KMS-11 (cell line): ENCODE data around the gene FBXO11.
"Not testable (repeated sequence)": the region's sequence is repeated elsewhere in the genome, so short reads cannot be mapped to it uniquely, and the experiment has no call there.

Experiments
- H2AFZ ChIP-seq: fragments of 200-600 bp; sonication (generic); 2 replicates; pipeline ENCODE4 v1.6.1; 2016; ENCODE audit warnings: antibody characterized with exemption, mixed run types, low read depth
- H3K27ac ChIP-seq: fragments of 200-600 bp; sonication (generic); 2 replicates; pipeline ENCODE4 v1.6.1; 2016; ENCODE audit warnings: mild to moderate bottlenecking, mixed run types
- H3K27me3 ChIP-seq: fragments of 200-600 bp; sonication (generic); 2 replicates; pipeline ENCODE4 v1.6.1; 2017; ENCODE audit warnings: mild to moderate bottlenecking, low read depth, mixed run types, moderate library complexity; ENCODE audit not compliant: insufficient read depth
- H3K36me3 ChIP-seq: fragments of 200-600 bp; sonication (generic); 2 replicates; pipeline ENCODE4 v1.6.1; 2017; ENCODE audit warnings: mild to moderate bottlenecking, mixed run types; ENCODE audit not compliant: insufficient read depth
- H3K4me1 ChIP-seq: fragments of 200-600 bp; sonication (generic); 2 replicates; pipeline ENCODE4 v1.6.1; 2016; ENCODE audit warnings: mild to moderate bottlenecking, low read depth, mixed run types; ENCODE audit not compliant: poor library complexity, severe bottlenecking
- H3K4me2 ChIP-seq: fragments of 200-600 bp; sonication (generic); 2 replicates; pipeline ENCODE4 v1.7.0; 2016; ENCODE audit warnings: mild to moderate bottlenecking, mixed run types
- H3K4me3 ChIP-seq: fragments of 200-600 bp; sonication (generic); IDR thresholded peaks from 2 replicates; pipeline ENCODE4 v1.6.1; 2017; ENCODE audit warnings: low read depth, low read length, mixed read lengths; ENCODE audit not compliant: insufficient read depth
- H3K79me2 ChIP-seq: fragments of 200-600 bp; sonication (generic); 2 replicates; pipeline ENCODE4 v1.6.1; 2016; ENCODE audit warnings: low read depth, mixed run types; ENCODE audit not compliant: insufficient read depth
- H3K9ac ChIP-seq: fragments of 200-600 bp; sonication (generic); 2 replicates; pipeline ENCODE4 v1.6.1; 2016; ENCODE audit warnings: mild to moderate bottlenecking, mixed run types
- H4K20me1 ChIP-seq: fragments of 200-600 bp; sonication (generic); 2 replicates; pipeline ENCODE4 v1.6.1; 2016; ENCODE audit warnings: mild to moderate bottlenecking, mixed run types; ENCODE audit not compliant: insufficient read depth
- TF ChIP-seq, protein P1 (sequence below): fragments of 200-600 bp; sonication (generic); conservative IDR thresholded peaks from 2 replicates; pipeline ENCODE4 v1.6.1; 2017; ENCODE audit warnings: low read depth, mild to moderate bottlenecking, antibody characterized with exemption, low read length, moderate library complexity, mixed read lengths

Gene FBXO11

DNA sequence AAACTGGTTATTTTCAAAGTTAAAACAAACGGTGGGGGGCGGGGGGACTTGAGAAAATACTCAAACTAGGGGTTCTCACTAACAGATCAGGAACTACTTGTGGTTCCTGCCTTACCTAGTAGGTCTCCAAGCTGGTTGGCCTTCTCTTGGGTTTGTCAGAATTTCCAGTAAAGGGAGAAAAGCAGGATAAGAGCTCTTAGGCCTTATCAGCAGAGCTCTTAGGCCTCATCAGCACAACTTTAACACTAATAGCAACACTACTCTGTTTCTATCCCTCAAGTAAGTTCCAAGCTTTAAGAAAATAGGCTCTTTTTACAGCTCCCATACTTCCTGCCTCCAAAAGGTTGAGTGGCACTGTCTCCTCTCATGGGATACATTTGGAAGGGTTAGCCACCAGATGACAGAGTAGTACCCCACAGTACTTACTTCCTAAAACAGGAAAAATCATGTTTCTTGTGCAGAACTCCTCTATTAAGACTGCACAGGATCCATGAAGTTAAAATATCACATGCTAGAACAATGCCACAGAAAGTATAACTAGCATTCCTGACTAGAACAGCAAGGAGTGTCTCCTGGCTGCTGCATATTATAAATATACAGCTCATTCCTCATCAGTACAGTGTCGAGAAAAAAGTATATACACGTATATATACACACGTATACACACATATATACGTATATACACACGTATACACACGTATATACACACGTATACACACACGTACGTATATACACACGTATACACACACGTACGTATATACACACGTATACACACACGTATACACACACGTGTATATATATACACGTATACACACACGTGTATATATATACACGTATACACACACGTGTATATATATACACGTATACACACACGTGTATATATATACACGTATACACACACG is 6.1 kb downstream of the FBXO11 start:
- Histone ChIP-seq H3K9ac (no peak overlapping the region), H3K4me3 (no peak overlapping the region), H3K79me2 (peaks cover 99% of the 10 kb centered on the region), H3K27ac (no peak overlapping the region), H4K20me1 (peaks cover 43% of the 10 kb centered on the region), H3K27me3 (no peaks in the 10 kb centered on the region), H3K4me1 (peaks cover 46% of the 10 kb centered on the region), H2AFZ (no peak overlapping the region), H3K36me3 (no peaks in the 10 kb centered on the region), H3K4me2 (no peak overlapping the region)
- TF ChIP-seq, protein P1, sequence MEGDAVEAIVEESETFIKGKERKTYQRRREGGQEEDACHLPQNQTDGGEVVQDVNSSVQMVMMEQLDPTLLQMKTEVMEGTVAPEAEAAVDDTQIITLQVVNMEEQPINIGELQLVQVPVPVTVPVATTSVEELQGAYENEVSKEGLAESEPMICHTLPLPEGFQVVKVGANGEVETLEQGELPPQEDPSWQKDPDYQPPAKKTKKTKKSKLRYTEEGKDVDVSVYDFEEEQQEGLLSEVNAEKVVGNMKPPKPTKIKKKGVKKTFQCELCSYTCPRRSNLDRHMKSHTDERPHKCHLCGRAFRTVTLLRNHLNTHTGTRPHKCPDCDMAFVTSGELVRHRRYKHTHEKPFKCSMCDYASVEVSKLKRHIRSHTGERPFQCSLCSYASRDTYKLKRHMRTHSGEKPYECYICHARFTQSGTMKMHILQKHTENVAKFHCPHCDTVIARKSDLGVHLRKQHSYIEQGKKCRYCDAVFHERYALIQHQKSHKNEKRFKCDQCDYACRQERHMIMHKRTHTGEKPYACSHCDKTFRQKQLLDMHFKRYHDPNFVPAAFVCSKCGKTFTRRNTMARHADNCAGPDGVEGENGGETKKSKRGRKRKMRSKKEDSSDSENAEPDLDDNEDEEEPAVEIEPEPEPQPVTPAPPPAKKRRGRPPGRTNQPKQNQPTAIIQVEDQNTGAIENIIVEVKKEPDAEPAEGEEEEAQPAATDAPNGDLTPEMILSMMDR, result no peak

DNA sequence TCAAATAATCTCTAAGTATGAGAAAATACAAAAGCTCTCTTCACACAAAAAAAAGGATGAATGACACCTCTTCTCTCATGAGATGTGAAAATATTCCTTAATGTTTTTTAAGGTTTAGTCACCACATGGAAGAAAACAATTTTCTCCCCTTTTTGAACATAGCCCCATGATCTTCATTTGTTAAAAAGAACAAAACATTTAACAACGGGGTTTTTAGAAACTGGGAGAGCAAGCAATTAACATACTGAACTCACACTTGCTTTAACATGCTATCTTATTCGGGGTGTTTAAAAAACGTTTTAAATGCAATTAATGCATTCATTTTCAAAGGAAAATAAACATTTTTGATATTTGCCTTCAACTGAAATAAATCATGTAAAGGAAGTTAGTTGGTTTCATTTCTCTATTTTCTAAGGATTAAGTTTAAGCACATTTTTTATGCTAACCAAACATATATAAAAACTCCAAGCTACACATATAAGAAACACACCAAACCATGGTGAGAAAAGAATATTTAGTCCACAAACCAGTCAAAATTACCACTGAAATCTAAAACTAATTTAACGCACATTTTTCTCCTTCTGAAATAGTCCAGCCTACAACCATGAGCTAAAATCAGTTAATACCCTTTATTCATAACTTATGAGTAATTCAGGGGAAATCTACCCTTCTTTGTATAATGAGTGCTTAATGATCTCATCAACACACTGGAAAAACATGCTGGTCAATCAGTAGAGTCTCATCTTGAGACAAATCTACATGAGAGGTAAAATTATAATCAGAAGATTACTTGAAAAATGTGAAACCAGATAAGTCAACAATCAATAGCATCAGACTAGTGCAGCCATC is 8.2 kb downstream of the FBXO11 start:
- TF ChIP-seq, protein P1, result no peak
- Histone ChIP-seq H4K20me1 (peaks cover 55% of the 10 kb centered on the region), H3K27ac (no peak overlapping the region), H2AFZ (no peak overlapping the region), H3K4me2 (no peak overlapping the region), H3K4me3 (no peak overlapping the region), H3K79me2 (peaks cover 99% of the 10 kb centered on the region), H3K27me3 (no peaks in the 10 kb centered on the region), H3K4me1 (peaks cover 59% of the 10 kb centered on the region), H3K9ac (no peak overlapping the region), H3K36me3 (no peaks in the 10 kb centered on the region)

DNA sequence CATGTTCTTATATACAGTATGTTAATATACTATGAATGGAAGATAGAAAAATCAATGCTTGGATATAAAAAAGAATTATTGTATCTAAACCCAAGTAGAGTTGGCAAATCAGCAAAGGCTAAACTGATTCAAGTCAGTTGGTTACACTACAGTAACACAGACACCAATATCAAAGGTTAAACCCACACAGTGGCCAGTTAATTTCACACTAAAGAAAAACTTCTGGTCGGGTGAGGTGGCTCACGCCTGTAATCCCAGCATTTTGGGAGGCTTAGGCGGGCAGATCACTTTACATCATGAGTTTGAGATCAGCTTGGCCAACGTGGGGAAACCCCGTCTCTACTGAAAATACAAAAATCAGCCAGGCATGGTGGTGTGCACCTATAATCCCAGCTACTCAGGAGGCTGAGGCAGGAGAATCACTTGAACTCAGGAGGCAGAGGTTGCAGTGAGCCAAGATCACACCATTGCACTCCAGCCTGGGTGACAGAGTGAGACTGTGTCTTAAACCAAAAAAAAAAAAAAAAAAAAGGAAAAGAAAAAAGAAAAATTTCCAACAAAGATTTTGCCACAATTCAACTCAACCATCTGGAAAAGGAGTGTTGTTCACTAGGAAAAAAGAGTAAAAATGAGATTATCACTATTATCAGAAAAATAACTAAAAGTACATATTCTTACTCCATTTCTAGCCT is 9.0 kb downstream of the FBXO11 start:
- H3K36me3 ChIP-seq, H3K4me2 ChIP-seq, H2AFZ ChIP-seq, H3K27me3 ChIP-seq, H3K9ac ChIP-seq, H3K4me3 ChIP-seq, H3K27ac ChIP-seq: not testable (repeated sequence)
- Histone ChIP-seq H4K20me1 (peaks cover 54% of the 10 kb centered on the region), H3K4me1 (peaks cover 56% of the 10 kb centered on the region), H3K79me2 (peaks cover 99% of the 10 kb centered on the region)

DNA sequence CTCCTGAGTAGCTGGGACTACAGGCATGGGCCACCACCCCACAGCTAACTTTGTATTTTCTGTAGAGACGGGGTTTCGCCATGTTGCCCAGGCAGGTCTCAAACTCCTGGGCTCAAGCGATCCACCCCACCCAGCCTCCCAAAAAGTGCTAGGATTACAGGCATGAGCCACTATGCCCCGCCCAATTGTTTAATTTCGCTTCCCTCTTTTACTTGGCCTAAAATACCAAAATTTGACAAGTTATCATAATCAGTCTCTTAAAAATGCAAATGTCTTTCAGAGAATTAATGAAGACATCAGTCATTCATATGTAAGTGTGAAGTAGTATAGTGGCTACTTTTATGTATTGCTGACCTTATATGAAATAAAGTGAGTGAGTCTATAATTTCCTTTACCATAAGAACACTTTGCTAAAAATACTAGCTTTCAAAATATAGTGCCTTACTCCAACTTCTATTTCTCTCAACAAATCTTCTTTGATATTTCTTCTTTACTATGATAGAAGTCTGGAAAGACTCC is 9.8 kb downstream of the FBXO11 start:
- H2AFZ ChIP-seq, result no peak overlapping the region
- H3K79me2 ChIP-seq, result peaks cover 99% of the 10 kb centered on the region
- TF ChIP-seq, protein P1, result no peak
- H3K4me1 ChIP-seq, result peaks cover 55% of the 10 kb centered on the region
- H4K20me1 ChIP-seq, result peaks cover 51% of the 10 kb centered on the region
- no peak overlapping the region for H3K4me3 ChIP-seq
- H3K36me3 ChIP-seq, result no peaks in the 10 kb centered on the region
- H3K27ac ChIP-seq, result no peak overlapping the region
- H3K4me2 ChIP-seq, result no peak overlapping the region
- no peaks in the 10 kb centered on the region for H3K27me3 ChIP-seq
- no peak overlapping the region for H3K9ac ChIP-seq
